Renal cortical epithelial cell (primary cell): Measurements from ENCODE around the gene KRT7. TPM values are rescaled to one million over a fixed set of nuclear protein-coding genes. Genes with fewer than 3 reads are reported as not detected.
A peak's percentile ranks its signal among the peaks of the same experiment; 100 is the strongest.

Experiments
- DNase-seq: peaks from one replicate; pipeline ENCODE4 v3.0.0-alpha.2; 2011; ENCODE audit warnings: low read depth
- total RNA-seq: library from RNA; depleted of rRNA; stranded (reverse); fragments of >200 nt; gene quantifications from 2 replicates; pipeline ENCODE4 v1.2.3, GENCODE V29; 2014

The KRT7 gene
- total RNA-seq = 124 and 2,408 TPM in 2 replicates

DNA sequence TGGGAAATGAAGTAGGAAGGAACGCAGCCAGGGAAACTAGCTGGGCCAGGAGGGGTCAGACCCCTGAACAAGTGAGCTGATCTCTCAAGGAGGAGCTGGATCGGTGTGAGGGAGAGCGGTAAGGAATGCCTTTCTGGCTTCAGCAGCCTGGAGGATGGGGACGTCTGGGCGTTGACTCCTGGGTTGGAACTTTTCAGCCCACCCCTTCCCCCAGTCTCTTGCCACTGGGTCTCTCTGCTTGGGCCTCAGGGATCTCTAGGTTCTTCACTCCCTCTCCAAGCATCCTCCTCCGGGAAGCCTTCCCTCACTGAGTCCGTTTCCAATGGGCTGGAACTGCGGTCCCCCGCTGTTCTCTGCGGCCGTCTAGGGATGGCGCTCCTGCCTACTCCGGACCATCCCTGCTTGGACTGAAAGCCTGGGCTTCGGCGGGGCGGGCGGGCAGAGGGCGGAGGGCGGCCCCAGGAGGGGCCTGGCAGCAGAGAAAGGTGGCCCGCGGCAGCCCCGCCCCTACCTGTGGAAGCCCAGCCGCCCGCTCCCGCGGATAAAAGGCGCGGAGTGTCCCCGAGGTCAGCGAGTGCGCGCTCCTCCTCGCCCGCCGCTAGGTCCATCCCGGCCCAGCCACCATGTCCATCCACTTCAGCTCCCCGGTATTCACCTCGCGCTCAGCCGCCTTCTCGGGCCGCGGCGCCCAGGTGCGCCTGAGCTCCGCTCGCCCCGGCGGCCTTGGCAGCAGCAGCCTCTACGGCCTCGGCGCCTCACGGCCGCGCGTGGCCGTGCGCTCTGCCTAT is at the start of gene KRT7:
Gene KRT7 (plus strand): TSS at position 570 of the 788 bp plus-strand sequence. CDS start 54 bp downstream, at position 624.
- no peak for DNase-seq

DNA sequence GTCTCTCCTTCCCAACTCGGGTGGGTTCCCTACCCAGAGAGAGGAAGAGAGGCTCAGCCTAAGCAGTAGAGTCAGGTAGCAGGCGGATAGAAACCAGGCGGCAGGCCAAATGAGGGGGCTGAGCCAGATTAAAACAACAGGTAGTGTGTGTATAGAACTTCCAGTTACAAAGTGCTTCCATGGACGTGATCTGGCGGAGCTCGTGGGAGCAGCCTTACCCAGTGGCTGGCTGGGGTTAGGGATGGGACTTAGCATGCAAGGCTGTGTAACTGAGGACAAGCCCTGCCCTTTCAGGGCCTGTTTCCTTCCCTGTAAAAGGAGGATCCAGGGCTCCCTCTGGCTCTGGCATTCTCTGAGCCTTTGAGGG is 49.5 kb upstream of the KRT7 start:
- DNase-seq = no peak

DNA sequence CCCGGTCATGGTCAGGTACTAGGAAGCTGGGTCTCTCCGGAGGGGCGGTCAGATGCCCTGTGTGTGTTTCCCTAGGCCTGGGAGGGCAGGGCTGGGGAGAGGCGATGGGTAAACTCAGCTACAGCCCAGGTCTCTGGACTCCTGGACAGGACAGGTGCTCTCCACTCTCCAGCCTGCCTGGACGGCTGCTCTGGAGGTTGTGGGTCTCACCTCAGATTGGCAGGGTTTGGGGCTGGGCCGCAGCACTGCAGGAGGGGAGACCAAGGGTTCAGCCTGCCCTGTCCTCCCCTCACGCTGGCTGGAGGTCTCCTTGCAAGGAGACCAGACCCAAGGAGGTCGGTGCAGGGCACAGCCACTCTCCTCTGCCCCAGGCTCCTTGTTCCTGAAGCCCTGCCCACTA is 49.1 kb upstream of the KRT7 start:
- DNase-seq = no peak

DNA sequence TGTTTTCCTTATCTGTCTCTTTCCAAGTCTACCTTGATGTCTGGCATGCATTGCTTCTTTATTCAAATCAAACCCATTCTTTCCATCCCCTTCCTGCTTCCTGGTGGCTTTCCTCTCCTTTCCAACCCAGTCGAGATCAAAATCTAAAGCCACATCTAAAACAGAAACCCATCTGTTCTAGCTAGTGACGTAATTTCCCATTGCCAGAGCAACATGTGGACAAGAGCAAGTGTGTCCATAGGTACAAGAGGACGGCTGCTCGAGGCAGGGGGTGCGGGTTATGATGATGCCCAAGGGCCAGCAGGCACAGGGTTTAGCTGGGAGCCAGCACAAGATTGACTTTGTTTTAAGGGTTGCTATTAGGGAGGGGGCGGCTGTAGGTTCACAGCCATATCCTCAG is 48.2 kb upstream of the KRT7 start:
- no peak for DNase-seq

DNA sequence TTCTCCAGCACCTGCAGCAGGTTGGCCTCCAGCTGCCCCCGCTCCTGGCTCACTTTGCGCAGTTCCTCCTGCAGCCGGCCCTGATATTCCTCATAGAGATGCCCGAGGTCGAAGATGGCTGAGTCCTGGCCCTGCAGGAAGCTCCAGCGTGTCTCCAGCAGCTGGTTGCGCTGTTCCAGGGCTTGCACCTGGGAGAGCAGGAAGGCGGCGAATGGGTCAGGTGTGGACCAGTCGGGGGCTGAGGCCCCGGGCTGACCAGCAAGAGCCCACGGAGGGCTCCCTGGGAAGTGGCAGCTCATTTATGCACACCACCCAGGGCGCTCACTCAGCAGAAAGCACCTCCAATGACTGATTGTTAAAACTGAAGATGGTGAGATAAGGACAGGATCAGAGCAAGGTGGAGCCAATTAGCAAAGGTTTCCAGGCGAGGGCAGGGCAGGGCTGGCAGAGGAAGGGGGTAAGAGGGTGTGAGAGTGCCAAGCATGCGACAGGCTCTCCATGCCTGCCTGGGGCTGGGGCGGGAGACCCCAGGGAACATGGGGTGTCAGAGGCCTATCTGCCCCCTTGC is 47.6 kb upstream of the KRT7 start:
- DNase-seq = no peak

DNA sequence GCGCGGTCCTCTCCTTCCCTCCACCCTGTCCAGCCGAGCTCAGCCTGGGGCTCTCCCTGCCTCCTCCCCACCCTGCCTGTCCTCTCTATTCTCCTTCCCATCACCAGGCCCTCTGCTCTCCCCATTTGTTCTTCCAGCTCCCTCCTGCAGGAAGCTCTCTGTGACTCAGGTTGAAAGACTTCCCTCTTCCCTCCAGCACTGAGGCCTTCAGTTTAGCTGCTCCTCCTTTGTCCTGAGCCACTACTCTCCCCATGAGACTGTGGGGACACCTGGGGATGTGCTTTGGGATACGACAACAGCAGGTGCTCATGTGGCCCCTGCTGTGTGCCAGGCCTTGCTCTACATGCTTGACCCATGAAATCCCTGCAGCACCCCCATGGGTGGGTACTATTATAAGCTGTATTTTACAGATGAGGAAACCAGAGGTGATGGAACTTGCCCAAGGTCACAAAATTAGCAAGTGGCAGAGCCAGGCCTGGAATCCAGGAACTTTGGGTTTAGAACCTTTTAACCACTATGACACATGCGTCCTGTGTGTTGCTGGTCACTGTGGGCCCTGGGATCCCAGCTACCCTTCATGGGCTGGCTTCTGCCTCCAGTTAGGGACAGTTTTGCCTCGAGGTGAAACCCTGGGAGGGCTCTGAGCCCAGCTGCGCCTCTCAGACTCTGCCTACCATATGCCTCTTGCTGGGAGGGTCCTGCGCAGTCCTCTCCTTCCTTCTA is 46.8 kb upstream of the KRT7 start:
- DNase-seq = peak; percentile 80

DNA sequence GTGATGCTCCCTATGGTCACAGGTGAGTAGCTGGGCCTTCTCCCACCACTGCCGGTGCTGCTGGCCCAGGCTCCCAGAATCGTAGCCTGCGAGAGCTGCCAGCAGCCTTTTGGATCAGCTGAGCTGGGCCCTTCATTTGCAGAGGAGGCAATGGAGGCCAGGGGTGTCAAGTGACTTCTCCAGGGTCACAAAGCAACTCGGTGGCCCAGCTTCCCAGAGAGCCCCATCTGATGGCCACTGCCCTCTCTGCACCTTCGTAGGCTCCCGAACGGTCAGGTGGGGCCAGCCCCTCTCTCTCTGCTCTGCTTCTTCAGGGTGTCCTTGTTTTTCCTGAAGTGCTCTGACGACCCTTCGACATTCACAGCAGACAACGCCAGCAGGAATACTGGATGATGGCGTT is 45.8 kb upstream of the KRT7 start:
- no peak for DNase-seq

DNA sequence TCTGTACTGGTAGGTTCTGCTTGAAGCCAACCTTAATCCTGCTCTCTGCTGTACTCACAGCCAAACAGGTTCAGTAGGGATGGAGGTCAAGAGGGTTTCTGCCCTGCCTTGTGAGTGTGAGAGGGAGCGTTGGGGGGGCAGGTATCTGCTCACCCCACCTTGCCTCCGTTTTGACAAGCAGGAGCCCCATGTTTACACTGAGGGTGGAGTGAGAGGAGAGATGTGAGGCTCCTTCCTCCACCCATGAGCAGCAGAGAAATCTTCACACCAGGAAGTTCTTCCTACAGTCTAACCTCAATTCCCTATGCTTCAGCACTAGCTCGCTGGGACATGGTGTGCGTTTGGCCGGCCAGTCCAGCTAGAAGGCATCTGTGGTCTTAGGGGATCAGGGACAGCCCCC is 45.4 kb upstream of the KRT7 start:
- DNase-seq = no peak

DNA sequence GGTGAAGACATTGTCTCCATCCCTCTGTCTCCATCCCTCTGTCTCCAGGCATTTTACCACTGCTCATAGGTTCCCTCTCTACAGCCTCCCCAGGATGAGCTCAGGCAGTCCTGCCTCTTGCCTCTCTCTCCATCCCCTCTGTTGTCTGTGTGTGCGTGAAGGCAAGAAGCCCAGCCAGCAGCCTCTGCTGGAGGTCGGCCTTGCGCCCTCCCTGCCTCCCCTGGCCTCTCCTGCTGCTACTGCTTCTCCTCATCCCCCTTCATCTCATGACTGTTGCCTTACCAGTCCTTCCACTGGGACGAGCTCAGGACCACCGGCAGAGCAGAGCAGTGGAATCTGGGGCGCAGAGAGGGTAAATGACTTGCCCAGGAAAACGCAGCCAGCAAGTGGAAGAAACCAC is 44.4 kb upstream of the KRT7 start:
- no peak for DNase-seq

DNA sequence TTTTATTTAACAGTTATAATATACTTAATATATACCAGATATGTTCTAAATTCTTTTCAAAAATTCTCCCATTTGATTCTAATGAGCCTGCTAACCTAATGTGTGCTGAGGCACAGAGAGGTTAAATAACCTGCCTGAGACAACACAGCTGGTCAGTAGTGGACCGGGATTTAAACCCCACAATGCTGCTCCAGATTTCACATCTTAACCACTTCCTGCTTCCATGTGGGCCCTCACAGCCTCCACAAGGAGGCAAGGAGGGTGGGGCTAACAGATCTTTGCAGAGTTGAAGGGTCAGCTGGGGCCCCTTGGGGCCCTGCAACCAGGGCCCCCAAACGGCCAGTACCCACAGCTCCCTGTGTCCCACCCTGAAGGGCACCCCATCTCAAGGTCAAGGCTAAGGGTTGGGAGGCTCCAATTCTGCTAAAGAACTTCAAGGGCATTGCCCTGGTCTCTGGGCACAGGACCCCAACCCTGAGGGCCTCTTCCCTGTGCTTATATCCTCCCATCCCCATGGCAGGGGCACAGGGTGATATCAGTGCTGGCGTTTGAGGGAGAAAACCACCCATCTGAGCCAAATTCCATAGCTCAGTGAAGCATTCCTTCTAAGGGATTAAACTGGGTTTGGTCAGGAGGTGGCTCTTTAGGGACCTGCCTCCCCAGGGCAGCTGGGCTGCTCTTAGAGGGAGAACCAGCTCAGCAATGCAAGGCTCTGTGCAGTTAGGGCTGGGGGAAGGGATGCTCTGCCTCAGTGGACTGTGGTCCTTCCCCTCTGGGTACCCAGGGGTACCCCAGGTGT is 43.5 kb upstream of the KRT7 start:
- peak; percentile 79 for DNase-seq

DNA sequence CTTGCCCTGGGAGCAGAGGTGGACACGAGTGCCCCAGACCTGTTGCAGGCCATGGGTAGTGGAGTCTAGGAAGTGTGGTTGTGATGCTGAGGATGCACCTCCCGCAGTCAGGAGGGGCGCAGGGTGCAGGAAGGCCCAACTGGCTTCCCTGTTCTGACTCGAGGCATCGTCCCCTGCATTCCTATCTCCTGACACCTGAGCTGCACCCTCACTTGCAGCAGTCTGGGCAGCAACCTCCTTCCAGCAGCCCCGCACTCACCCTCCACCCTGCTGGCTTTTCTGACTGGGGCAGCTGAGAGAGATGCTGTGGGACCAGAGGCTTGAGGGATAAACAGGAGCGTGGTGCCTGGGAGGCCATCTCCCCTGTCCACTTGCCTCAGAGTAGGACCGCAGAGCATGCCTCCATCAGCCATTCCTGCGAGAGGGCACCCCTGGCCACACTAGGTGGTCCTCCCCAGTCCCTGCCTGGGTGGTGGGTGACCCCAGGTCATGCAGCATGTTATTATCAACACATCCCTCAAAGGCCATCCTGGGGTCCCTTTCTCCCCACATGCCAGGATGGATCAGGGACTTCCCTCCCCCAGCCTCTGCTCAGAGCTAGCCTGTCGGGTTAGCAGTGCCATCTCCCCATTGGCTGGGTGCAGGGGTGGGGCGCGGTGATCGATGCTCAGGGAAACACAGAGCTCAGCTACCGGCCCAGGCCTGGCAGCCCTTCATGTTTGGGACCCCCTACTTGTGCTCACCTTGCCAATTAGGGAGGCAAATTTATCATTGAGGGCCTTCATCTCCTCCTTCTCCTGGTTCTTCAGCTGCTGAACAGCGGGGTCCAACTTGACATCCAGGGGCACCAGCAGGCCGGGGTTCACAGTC is 41.9 kb upstream of the KRT7 start:
- DNase-seq = no peak

DNA sequence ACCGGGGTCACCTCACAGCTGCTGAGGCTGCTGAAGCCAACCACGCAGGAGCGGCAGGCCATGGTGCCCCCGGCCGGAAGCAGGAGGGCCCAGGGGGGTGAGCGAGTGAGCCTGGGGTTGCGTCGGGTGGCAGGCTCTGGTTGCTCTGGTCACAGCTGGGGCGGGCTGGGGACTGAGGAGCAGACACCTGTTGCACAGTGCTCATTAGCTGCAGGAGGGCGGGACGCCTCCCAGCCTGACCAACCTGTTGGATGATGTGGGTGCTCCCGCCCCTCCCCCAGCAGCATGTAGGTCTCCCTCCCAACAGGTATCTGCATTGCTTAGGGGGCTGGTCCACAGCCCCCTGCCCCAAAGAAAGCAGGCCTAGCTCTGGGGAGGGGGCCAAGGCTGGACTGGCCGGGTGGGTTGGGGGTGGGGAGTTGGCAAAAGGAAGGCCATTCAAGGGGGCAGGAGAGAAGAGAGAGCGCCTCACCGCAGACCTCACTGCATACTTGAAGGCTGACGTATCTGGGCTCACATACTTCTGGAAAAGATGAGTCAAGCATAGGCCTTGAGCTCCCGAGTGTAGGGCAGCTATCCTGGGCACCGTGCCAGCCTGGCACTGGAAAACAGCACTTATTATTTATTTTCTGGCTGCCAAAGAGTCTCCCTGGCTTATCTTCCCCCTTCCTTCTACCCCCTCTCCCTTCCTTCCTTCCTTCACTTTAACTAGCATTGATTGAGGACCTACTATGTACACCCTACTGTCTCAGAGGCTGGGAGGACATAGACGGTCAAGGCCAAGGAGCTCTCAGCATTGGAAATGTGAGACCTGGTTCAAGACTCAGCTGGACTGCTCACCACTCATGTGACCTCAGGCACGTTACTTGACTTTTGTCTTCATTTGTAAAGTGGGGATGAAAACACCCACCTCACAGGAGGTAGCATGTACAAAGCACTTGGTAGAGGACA is 40.9 kb upstream of the KRT7 start, which contains the start of gene KRT80:
Gene KRT80 (minus strand): TSS at position 174 of the 951 bp plus-strand sequence. CDS start 112 bp downstream, at position 62.
- peak; percentile 99 for DNase-seq

DNA sequence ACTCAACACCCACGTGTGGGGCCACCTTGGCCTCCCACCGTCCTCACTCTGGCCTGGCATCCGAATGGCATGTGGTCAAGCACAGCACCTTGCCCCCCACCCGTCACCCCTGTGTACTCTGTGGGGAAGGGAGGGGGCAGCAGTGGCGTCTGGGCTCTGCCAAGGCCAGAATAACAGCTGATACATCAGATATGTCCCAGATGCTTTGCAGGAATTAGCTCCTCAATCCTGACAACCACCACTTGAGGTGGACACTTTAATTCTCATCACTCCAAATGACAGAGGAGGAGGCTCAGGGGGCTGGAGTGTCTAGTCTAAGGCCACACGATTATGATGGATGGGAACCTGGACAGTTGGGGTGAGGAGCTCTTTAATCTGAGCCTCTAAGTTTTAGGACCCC is 39.5 kb upstream of the KRT7 start:
- DNase-seq = no peak

DNA sequence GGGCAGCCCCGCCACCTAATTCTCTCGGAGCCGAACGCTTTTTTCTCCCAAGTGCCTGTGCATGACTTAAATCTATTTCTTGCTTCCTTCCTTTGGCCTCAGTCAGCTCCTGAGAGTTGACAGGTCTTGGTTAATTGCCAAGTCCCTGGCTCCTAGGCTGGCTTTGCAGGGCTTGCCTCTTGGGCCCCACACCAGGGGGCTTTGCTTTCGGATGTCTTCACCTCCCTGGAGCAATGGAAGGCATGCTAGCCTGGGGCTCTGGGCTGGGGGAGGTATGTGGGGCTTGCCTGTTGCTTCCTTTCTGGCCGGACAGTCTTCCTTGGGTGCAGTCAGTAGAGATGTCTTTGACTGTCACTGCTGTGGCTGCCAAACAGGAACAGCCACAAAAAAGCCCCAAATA is 39.1 kb upstream of the KRT7 start:
- peak; percentile 36 for DNase-seq

DNA sequence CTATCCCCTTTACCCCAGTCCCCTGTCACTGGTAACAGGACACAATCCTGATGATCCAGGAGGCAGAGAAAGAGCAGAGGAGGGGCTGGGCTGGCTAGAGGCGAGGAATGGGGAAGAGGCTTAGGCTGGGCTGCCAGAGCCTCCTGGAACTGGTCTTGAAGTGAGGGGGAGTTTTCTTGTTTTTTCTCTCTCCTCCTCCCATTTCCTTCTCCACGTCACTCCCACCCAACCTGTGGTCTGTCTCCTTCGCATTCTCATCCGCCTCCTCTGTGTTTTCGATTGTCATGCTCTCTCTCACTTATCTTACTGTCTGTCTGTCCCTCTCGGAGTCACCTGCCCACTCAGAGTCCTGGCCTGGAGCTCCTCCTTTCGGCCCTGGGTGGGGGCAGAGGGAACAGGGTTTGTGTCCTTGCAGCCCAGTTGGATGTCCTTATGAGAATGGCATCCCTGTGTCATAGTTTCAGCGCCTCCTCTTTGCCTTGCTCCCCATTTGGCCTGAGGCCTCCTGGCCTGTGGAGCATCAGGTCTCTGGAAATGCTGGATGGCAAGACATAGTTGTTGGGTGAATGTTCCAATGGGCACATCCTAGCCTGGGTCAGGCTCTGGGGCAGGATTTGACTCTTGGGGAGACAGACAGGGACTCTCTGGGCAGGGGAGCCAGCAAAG is 37.8 kb upstream of the KRT7 start:
- DNase-seq = no peak

DNA sequence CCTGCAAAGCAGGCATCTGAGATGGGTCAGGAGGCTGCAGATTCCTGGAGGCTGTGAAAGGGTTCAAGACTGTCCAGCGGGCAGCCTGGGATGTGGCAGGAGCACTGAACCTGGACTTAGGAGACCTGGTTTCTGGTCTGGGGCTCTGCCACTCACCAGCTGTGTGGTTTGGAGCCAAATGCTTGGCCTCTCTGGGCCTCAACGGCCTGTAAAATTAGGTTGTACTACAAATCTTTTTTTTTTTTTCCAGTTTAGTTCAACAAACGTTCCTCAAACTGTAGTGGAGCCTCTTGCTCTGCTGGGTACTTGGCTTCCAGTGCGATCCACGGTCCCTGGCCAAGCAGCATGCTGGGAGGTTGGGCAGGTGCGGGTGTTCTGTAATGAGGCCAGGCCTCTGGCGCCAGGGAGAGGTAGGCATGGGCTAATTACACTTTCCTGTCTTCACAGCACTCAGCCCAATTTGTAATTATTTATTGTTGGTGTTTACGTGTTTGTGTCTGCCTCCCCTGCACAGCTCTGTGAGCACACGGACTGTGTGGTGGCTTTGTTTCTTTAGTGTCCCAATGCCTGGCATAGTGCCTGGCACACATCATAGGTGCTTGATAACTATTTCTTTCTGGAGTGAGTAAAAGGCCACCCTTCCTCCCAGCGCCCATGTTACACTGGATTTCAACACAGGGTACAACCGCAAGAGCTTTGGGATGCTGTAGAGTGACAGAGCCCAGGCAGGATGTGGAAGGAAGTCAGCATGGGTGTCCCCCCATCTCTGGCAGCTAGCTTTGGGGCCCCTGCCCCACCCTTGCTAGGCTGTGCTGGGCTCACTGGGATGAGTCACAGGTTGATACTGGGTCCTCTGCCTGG is 35.4 kb upstream of the KRT7 start:
- no peak for DNase-seq

DNA sequence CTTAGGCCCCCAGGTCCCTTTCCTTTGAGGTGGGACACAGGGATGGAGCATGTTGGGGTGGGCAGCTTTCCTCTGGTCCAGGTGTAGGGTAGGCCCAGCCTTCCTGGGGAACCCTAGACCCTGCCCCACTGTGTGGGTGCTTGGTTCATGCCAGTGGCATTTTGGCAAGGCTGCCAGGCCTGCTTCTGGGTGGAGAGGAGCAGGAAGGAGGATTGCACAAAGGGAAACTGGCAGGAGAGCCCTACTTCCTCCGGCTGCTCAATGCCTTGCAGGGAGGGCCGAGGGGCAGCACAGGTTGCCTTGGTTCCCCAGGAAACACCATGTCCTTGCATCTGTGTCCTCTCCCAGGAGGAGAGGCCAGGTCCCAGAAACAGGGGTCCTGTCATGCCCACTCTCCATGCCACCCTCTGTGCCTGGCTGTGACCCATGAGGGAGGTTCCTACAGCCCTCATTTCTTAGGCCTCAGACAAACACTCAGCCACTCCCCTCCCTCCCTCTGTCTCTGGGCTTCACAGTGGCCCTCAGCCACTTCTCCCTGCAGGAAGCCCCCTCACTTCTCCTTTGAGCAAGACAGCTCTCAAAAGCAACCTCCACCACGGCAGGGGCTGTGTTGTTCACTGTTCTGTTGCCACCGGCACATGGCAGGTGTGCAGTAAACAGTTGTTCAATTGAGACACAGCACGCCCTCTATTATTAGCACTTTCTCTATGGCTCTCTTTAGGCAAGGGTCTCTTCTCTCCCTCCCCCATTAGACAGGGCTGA is 34.4 kb upstream of the KRT7 start:
- no peak for DNase-seq
